ENCODE results near the gene CUBN.

The CUBN gene

DNA sequence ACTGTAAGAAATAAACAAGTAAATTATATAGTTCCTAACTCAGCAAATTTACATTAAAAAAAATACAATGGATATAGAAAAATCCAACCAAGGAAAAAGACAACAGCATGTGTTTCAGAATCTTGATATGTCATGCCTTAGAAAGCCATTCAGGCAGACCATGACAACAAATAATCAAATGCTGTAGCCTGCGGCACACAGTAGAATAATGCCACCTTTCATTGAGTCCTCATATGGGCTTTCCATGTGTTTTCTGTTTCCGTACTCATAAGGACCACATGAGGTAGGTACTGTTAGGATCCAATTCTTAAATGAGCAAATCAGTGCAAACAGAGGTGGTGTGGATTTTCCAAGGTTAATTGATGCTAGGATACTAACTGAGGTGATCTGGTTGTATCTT lies 138.6 kb downstream of the CUBN start:
- no peaks in the 10 kb centered on the region for H3K36me3 ChIP-seq
- no peak overlapping the region for H3K27ac ChIP-seq
- H3K27me3 ChIP-seq (ENCODE audit: insufficient read depth, low read depth, severe bottlenecking), result no peaks in the 10 kb centered on the region
- no peak for DNase-seq
- no peaks in the 10 kb centered on the region for H3K9me3 ChIP-seq (ENCODE audit: severe bottlenecking)
- TF ChIP-seq CTCF (IDR thresholded peaks at IDR 0.05; ENCODE audit: low read depth, low read length), result no peak
- no peak overlapping the region for H3K4me3 ChIP-seq (ENCODE audit: low read depth, low read length)

DNA sequence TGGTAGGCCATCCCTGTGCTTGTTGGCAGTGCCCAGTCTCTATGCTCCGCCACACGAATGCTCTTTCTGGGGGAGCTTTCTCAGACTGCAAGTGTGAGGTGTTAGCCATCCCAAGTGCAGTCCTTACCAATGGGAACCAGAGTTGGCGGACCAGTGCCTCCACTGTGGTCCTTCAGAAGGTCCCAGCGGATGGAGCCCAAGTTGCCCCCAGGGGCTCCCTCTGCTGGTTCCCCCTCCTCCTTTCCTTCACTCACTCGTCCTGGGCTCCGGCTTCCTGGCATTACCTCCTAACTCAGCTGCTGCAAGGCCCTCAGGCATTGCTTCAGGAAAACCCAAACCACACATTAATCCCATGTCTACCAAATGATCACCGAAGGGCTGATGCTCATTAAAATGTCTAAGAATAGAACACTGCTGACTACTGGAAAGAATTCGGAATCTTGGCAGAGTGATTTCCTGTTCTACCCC lies 139.8 kb downstream of the CUBN start:
- no peak for TF ChIP-seq CTCF (IDR thresholded peaks at IDR 0.05; ENCODE audit: low read depth, low read length)
- DNase-seq, result no peak
- Histone ChIP-seq H3K27ac (no peak overlapping the region), H3K27me3 (ENCODE audit: insufficient read depth, low read depth, severe bottlenecking) (no peaks in the 10 kb centered on the region), H3K9me3 (ENCODE audit: severe bottlenecking) (no peaks in the 10 kb centered on the region), H3K36me3 (no peaks in the 10 kb centered on the region), H3K4me3 (ENCODE audit: low read depth, low read length) (no peak overlapping the region)

DNA sequence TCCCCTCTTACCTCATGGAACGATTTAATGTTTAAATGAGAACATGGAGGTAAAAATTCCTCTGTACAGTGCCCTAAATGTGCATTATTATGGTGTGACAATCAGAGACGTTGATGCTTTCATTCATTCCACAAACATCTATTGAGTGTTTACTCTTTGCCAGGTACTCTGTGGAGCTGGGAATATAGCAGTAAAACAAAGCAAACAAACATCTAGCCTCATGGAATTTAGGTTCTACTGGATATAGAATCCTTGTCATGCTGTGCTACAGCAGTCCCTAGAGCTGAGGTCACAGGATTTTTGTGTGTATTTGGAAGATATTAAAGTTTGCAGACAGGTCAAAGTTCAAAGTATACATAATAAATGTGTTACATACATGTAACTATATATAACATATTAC lies 140.7 kb downstream of the CUBN start:
- DNase-seq, result no peak
- no peaks in the 10 kb centered on the region for H3K36me3 ChIP-seq
- no peak overlapping the region for H3K4me3 ChIP-seq (ENCODE audit: low read depth, low read length)
- no peaks in the 10 kb centered on the region for H3K9me3 ChIP-seq (ENCODE audit: severe bottlenecking)
- no peak overlapping the region for H3K27ac ChIP-seq
- no peaks in the 10 kb centered on the region for H3K27me3 ChIP-seq (ENCODE audit: insufficient read depth, low read depth, severe bottlenecking)
- no peak for TF ChIP-seq CTCF (IDR thresholded peaks at IDR 0.05; ENCODE audit: low read depth, low read length)

- no peak for TF ChIP-seq CTCF (IDR thresholded peaks at IDR 0.05; ENCODE audit: low read depth, low read length)
- no peaks in the 10 kb centered on the region for H3K27me3 ChIP-seq (ENCODE audit: insufficient read depth, low read depth, severe bottlenecking)
- no peak overlapping the region for H3K27ac ChIP-seq
- H3K9me3 ChIP-seq (ENCODE audit: severe bottlenecking), result no peaks in the 10 kb centered on the region
- H3K4me3 ChIP-seq (ENCODE audit: low read depth, low read length), result no peak overlapping the region
- no peaks in the 10 kb centered on the region for H3K36me3 ChIP-seq
- DNase-seq, result no peak
Observed at GRCh38 chr10:16987976-16988610, 141.5 kb downstream of the CUBN start.

DNA sequence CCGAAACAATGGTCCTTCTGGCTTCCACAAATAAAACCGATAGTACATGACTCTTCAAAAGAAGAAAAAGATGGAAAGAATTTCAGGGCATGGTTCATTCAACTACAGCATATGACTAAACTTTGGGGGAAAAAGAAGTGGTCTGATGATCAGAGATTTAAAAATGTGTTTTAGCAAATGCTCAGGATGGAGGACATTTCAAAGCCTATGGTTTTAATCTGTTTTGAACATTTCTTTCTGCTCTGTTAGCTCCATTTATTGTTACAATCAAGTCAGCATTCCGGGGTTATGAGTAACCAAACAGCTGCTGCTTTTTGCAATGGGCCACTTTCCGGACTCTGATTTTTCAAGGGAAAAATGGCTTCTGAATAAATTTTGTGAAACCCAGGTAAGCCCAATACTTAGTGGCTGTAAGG lies 142.4 kb downstream of the CUBN start:
- H3K27ac ChIP-seq, result no peak overlapping the region
- no peak overlapping the region for H3K4me3 ChIP-seq (ENCODE audit: low read depth, low read length)
- DNase-seq, result no peak
- H3K27me3 ChIP-seq (ENCODE audit: insufficient read depth, low read depth, severe bottlenecking), result no peaks in the 10 kb centered on the region
- H3K9me3 ChIP-seq (ENCODE audit: severe bottlenecking), result no peaks in the 10 kb centered on the region
- no peaks in the 10 kb centered on the region for H3K36me3 ChIP-seq
- no peak for TF ChIP-seq CTCF (IDR thresholded peaks at IDR 0.05; ENCODE audit: low read depth, low read length)
